H1 (cell line): ENCODE data around the gene AHRR.

ENCODE experiments used
- ASH2L ChIP-seq: fragments of 200-600, 300-600 bp; sonication (generic); IDR thresholded peaks from one replicate; pipeline ENCODE4 v1.7.1; 2017; ENCODE audit warnings: low read length
- CBX8 ChIP-seq: fragments of 300-800, 300-1000 bp; sonication (generic); IDR thresholded peaks from 2 replicates; pipeline ENCODE4 v1.7.1; 2016; ENCODE audit warnings: low read depth, low read length, borderline replicate concordance
- CTBP2 ChIP-seq: IDR thresholded peaks from 2 replicates; pipeline ENCODE4 v1.7.0; 2011; ENCODE audit warnings: borderline replicate concordance, mild to moderate bottlenecking, moderate library complexity, mixed read lengths, low read length; ENCODE audit not compliant: insufficient read depth, insufficient read length
- EP300 ChIP-seq, 2 experiments: IDR thresholded peaks; 1 replicate in 1 of 2; 2 replicates in 1 of 2; pipeline ENCODE4 v1.6.1; 2011 to 2012; ENCODE audit warnings: low read depth in 2 of 2, low read length in 2 of 2, mild to moderate bottlenecking in 2 of 2, borderline replicate concordance in 1 of 2, inconsistent platforms in 1 of 2, moderate library complexity in 1 of 2
- EZH2 ChIP-seq: fragments of 200-600 bp; sonication (generic); IDR thresholded peaks from 2 replicates; pipeline ENCODE4 v1.7.1; 2012; ENCODE audit warnings: low read depth, mild to moderate bottlenecking, moderate library complexity, low read length, inconsistent platforms; ENCODE audit not compliant: severe bottlenecking
- MAX ChIP-seq: IDR thresholded peaks from 2 replicates; pipeline ENCODE4 v1.6.1; 2012; ENCODE audit warnings: inconsistent platforms
- POLR2A ChIP-seq, 2 experiments: IDR thresholded peaks; 1 replicate in 1 of 2; 2 replicates in 1 of 2; pipeline ENCODE4 v1.6.1; 2011; ENCODE audit warnings: low read depth in 2 of 2, low read length in 2 of 2, mild to moderate bottlenecking in 2 of 2; ENCODE audit errors: control extremely low read depth in 1 of 2
- RXRA ChIP-seq: IDR thresholded peaks from 2 replicates; pipeline ENCODE4 v1.6.1; 2011; ENCODE audit warnings: low read depth, mild to moderate bottlenecking, low read length, moderate library complexity; ENCODE audit not compliant: insufficient read depth
- SIX5 ChIP-seq: IDR thresholded peaks from 2 replicates; pipeline ENCODE4 v1.6.1; 2011; ENCODE audit warnings: mild to moderate bottlenecking, low read depth, low read length
- TF ChIP-seq, protein P1 (sequence below), 3 experiments: IDR thresholded peaks; 1 replicate in 2 of 3; 2 replicates in 1 of 3; pipeline versions ENCODE4 v1.5.1 to v1.6.1; 2011; ENCODE audit warnings: low read length in 3 of 3, mild to moderate bottlenecking in 3 of 3, inconsistent platforms in 2 of 3, low read depth in 1 of 3, moderate library complexity in 1 of 3; ENCODE audit not compliant: insufficient read depth in 1 of 3; ENCODE audit errors: control extremely low read depth in 1 of 3

DNA sequence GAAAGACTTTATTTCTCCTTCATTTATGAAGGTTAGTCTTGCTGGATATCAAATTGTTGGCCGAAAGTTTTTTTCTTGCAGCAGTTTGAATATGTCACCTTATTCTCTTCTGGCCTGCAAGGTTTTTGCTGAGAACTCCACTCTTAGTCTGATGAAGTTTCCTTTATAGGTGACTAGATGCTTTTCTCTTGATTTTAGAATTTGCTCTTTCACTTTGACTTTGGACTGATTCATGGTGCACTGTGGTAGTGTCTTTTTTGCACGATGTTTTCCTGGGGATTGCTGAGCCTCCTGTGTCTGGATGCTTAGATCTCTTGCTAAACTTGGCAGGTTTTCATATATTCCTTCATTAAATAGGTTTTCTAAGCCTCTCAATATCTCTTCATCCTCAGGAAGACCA is 12.4 kb downstream of the AHRR start:
- no peak for TF ChIP-seq EZH2
- TF ChIP-seq, protein P1, sequence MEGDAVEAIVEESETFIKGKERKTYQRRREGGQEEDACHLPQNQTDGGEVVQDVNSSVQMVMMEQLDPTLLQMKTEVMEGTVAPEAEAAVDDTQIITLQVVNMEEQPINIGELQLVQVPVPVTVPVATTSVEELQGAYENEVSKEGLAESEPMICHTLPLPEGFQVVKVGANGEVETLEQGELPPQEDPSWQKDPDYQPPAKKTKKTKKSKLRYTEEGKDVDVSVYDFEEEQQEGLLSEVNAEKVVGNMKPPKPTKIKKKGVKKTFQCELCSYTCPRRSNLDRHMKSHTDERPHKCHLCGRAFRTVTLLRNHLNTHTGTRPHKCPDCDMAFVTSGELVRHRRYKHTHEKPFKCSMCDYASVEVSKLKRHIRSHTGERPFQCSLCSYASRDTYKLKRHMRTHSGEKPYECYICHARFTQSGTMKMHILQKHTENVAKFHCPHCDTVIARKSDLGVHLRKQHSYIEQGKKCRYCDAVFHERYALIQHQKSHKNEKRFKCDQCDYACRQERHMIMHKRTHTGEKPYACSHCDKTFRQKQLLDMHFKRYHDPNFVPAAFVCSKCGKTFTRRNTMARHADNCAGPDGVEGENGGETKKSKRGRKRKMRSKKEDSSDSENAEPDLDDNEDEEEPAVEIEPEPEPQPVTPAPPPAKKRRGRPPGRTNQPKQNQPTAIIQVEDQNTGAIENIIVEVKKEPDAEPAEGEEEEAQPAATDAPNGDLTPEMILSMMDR (IDR thresholded peaks at IDR 0.05; ENCODE audit: control extremely low read depth in 1 of 3, insufficient read depth in 1 of 3, low read depth in 1 of 3, low read length in 3 of 3), result no peak
- TF ChIP-seq MAX, result no peak
- TF ChIP-seq RXRA, result no peak
- TF ChIP-seq POLR2A (IDR thresholded peaks at IDR 0.05; ENCODE audit: control extremely low read depth in 1 of 2, low read depth in 2 of 2, low read length in 2 of 2), result no peak
- no peak for TF ChIP-seq SIX5
- TF ChIP-seq CTBP2, result no peak
- TF ChIP-seq CBX8, result no peak
- no peak for TF ChIP-seq ASH2L
- TF ChIP-seq EP300 (IDR thresholded peaks at IDR 0.05; ENCODE audit: borderline replicate concordance in 1 of 2, low read depth in 2 of 2, low read length in 2 of 2), result no peak
